Activated effector memory CD4-positive, alpha-beta T cell treated with anti-CD3 and anti-CD28 coated beads, Interleukin-2, amount 50 U/mL, for 16 hours (primary cell): ENCODE measurements around the gene FAM237A.

Source experiments
- DNase-seq: peaks from one replicate; pipeline ENCODE4 v3.0.0-alpha.2; 2020

Gene FAM237A

DNA sequence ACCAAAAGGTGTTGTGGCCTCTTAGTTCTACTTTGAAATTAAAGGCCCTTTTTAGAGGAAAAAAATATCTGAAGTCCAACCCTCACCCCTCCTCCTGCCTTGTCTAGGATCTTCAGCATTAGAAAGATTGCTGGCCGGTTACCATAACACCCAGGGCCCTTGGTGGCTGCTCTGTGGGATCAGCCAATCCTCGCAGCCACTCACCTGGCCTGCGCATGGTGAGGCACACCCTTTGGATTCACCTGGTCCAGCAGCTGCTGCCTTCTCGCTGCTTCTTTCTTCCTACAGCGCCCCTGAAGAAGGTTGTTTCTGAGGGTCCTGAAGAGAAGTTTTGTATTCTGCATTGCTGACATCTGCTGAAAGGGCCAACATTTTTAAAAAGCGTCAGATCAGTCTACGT lies 50.7 kb downstream of the FAM237A start:
- DNase-seq = no peak

DNA sequence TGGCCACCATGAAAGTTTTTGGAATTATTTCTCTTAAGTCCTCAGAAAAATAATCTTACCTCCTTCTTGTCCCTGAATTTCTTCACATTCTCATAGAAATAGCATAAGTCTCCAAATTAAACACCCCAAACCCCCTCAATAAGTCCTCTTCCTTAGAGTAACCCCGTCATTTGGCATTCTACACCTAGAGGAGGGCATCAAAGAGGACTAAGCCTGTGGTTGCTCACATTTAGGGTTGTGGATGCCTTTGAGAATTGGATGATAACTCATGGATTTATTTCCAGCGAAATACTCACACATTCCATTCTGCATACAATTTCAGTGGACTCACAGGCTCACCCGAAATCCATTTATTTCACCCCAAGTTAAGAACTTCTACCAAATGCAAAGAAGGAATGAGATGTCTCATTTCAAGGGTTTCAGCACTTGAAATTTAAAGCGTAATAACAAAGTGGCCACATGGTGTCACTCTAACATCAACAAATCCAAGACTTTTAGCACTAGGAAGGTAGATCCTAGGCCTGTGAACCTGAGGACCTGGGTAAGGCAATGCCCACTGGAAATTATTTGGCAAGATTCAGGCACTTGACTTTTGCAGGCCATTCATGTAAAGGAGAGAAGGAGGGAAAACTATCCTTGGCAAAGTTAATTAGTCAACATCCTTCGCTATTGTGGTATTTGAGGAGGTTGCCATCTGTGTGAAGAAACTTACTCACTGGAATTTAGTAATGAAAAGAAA lies 51.3 kb downstream of the FAM237A start:
- no peak for DNase-seq

DNA sequence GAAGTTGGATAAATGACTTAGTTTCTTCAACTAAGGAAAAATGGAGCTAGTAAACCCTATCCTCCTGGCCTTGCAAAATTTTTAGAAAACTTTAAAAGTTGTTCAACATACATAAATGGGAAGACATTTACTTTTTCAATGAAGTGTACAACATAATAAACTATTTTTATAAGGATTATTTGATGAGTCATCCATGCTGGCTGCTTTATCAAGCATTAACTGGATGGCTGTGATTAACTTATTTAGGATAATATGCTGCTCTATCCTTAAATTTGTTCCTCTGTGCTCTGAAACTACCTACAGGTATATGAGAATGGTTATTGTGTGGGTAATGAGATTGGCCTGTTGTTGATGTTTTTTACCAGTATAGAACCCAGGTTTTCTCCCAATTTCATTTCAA lies 54.6 kb downstream of the FAM237A start:
- no peak for DNase-seq

DNA sequence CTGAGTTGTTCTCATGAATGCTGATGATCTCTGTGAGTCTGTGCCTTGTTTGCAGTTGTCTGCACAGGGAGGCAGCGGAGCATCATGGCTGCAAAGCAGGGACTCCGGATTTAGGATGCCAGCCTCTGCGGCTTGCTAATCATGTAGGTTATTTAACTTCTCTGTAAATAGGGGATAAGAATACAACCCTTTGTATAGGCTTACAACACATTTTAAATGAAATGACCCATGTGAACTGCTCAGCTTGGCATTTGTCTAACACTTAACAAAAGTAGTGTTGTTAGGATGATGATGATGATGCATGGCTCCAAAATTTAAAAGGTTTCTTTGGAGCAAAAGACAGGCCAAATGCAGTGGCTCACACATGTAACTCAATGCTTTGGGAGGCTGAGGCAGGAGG lies 56.5 kb downstream of the FAM237A start:
- no peak for DNase-seq
